Gastroesophageal sphincter (tissue), 4 donors: ENCODE measurements around the gene CDH23. TPM values are rescaled to one million over a fixed set of nuclear protein-coding genes. Genes with fewer than 3 reads are reported as not detected.
A peak's percentile ranks its signal among the peaks of the same experiment; 100 is the strongest.

Experiments used
- ATAC-seq: fragments of 150-250 bp; one replicate; pipeline ENCODE4 v1.9.1; 2016; ENCODE audit warnings: mild to moderate bottlenecking, moderate library complexity
- H3K27ac ChIP-seq, 4 donors: fragments of 200-600 bp; sonication (generic) in 3 of 4; 1 replicate in 3 of 4; 2 replicates in 1 of 4; pipeline ENCODE4 v1.5.1; 2016 to 2019
- H3K27me3 ChIP-seq: fragments of 200-600 bp; sonication (generic); one replicate; pipeline ENCODE4 v1.5.1; 2019
- H3K36me3 ChIP-seq, 2 donors: fragments of 200-600 bp; sonication (generic); one replicate each; pipeline ENCODE4 v1.5.1; 2019; ENCODE audit warnings: control low read depth in 1 of 2
- H3K4me1 ChIP-seq, 3 donors: fragments of 200-600 bp; sonication (generic); 1 replicate in 2 of 3; 2 replicates in 1 of 3; pipeline ENCODE4 v1.5.1; 2016 to 2019; ENCODE audit warnings: control low read depth in 2 of 3
- H3K4me3 ChIP-seq, 2 donors: fragments of 200-600 bp; sonication (generic); one replicate each; pipeline ENCODE4 v1.5.1; 2019; ENCODE audit warnings: mild to moderate bottlenecking in 1 of 2, moderate library complexity in 1 of 2
- H3K9me3 ChIP-seq, 3 donors: fragments of 200-600 bp; sonication (generic); one replicate each; pipeline ENCODE4 v1.5.1; 2017 to 2019; ENCODE audit warnings: control low read depth in 2 of 3
- CTCF ChIP-seq, 4 experiments: fragments of 200-600 bp in 2 of 4; fragments of 450-650 bp in 2 of 4; sonication (generic) in 1 of 4; IDR thresholded peaks; one replicate each; pipeline ENCODE4 v1.5.1; 2017 to 2019; ENCODE audit warnings: antibody characterized with exemption in 4 of 4, mild to moderate bottlenecking in 2 of 4, moderate library complexity in 2 of 4
- EP300 ChIP-seq: sonication (generic); formaldehyde crosslinking; IDR thresholded peaks from one replicate; pipeline ENCODE4 v1.6.1; 2017; ENCODE audit warnings: antibody characterized with exemption, mild to moderate bottlenecking
- POLR2A ChIP-seq, 2 donors: fragments of 450-650 bp; IDR thresholded peaks; one replicate each; pipeline ENCODE4 v1.6.1; 2017; ENCODE audit warnings: antibody characterized with exemption in 2 of 2, mild to moderate bottlenecking in 2 of 2, moderate library complexity in 1 of 2
- POLR2AphosphoS5 ChIP-seq: sonication (generic); formaldehyde crosslinking; IDR thresholded peaks from one replicate; pipeline ENCODE4 v1.6.1; 2017; ENCODE audit warnings: antibody characterized with exemption
- WGBS, 2 donors: methylation state at CpG; one replicate each; pipeline ENCODE4 v1.1.5; 2018; ENCODE audit warnings: low coverage in 1 of 2; 5-methylcytosine and 5-hydroxymethylcytosine counted together
- total RNA-seq, 4 donors: library from RNA; depleted of rRNA; stranded (reverse); fragments of >200 nt; gene quantifications; one replicate each; pipeline ENCODE4 v1.1.0, GENCODE V29; 2016

The CDH23 gene
- total RNA-seq, 4 donors from 2014 or later: 5.1 to 33.5 (median 16.2) TPM

- Histone ChIP-seq H3K27me3 (no peaks in the 10 kb centered on the region), H3K36me3 (no peaks in the 10 kb centered on the region), H3K9me3 (no peaks in the 10 kb centered on the region), H3K27ac (peak overlapping the region in 1 of 4 donors; percentile 21), H3K4me1 (peaks cover 0 to 28% (median 24%) of the 10 kb centered on the region in 3 donors), H3K4me3 (no peak overlapping the region)
- TF ChIP-seq EP300 (no peak), CTCF (IDR thresholded peaks at IDR 0.05) (no peak), POLR2AphosphoS5 (no peak), POLR2A (IDR thresholded peaks at IDR 0.05) (no peak)
- ATAC-seq: no peak
- 38 to 75% methylated on average over 2 of the region's 2 CpGs for WGBS, 2 donors
These were observed 204.1 kb downstream of the CDH23 start for GRCh38 chr10:71600849-71601248.

- no peak overlapping the region for H3K27ac ChIP-seq
- H3K4me1 ChIP-seq: peaks cover 0 to 28% (median 24%) of the 10 kb centered on the region in 3 donors
- ATAC-seq: no peak
- 76 to 90% methylated on average over 4 to 5 of the region's 5 CpGs for WGBS, 2 donors
- H3K36me3 ChIP-seq: no peaks in the 10 kb centered on the region
- no peak overlapping the region for H3K4me3 ChIP-seq
- no peaks in the 10 kb centered on the region for H3K27me3 ChIP-seq
- H3K9me3 ChIP-seq: no peaks in the 10 kb centered on the region
- TF ChIP-seq EP300 (no peak), POLR2AphosphoS5 (no peak), POLR2A (IDR thresholded peaks at IDR 0.05) (no peak), CTCF (IDR thresholded peaks at IDR 0.05) (no peak)
These were observed 204.6 kb downstream of the CDH23 start for GRCh38 chr10:71601273-71601672.

GRCh38 chr10:71603150-71603549 is 206.4 kb downstream of the CDH23 start:
- Histone ChIP-seq H3K9me3 (no peaks in the 10 kb centered on the region), H3K4me3 (no peak overlapping the region), H3K36me3 (no peaks in the 10 kb centered on the region), H3K4me1 (peaks cover 0 to 13% (median 12%) of the 10 kb centered on the region in 3 donors), H3K27ac (no peak overlapping the region), H3K27me3 (no peaks in the 10 kb centered on the region)
- no peak for TF ChIP-seq POLR2A (IDR thresholded peaks at IDR 0.05)
- ATAC-seq: no peak
- WGBS, 2 donors: 87% methylated on average over 6 of the region's 7 CpGs; no CpG with 5 or more reads in 1 of the 2 donors

GRCh38 chr10:71603754-71604153 is 207.0 kb downstream of the CDH23 start:
- Histone ChIP-seq H3K9me3 (no peaks in the 10 kb centered on the region), H3K36me3 (no peaks in the 10 kb centered on the region), H3K4me1 (peaks cover 0 to 9% (median 8%) of the 10 kb centered on the region in 3 donors), H3K27me3 (no peaks in the 10 kb centered on the region), H3K4me3 (no peak overlapping the region), H3K27ac (no peak overlapping the region)
- TF ChIP-seq EP300 (no peak), CTCF (IDR thresholded peaks at IDR 0.05) (no peak), POLR2A (IDR thresholded peaks at IDR 0.05) (no peak), POLR2AphosphoS5 (no peak)
- ATAC-seq: no peak
- no CpG with 5 or more reads among the region's 4 CpGs for WGBS, 2 donors

GRCh38 chr10:71604324-71605018 is 207.8 kb downstream of the CDH23 start:
- 87 to 94% methylated on average over 3 to 6 of the region's 8 CpGs for WGBS, 2 donors
- no peak overlapping the region for H3K27ac ChIP-seq
- peaks cover 0 to 8% (median 1%) of the 10 kb centered on the region in 3 donors for H3K4me1 ChIP-seq
- H3K27me3 ChIP-seq: no peaks in the 10 kb centered on the region
- no peaks in the 10 kb centered on the region for H3K36me3 ChIP-seq
- no peak overlapping the region for H3K4me3 ChIP-seq
- TF ChIP-seq EP300 (no peak), CTCF (IDR thresholded peaks at IDR 0.05) (no peak), POLR2A (IDR thresholded peaks at IDR 0.05) (no peak), POLR2AphosphoS5 (no peak)
- no peaks in the 10 kb centered on the region for H3K9me3 ChIP-seq
- no peak for ATAC-seq
